Activated CD4-positive, CD25-positive, alpha-beta regulatory T cell treated with anti-CD3 and anti-CD28 coated beads, Interleukin-2, amount 50 U/mL, for 16 hours (primary cell): ENCODE data around the gene POLR2M.

Experiments used
- DNase-seq: peaks from one replicate; pipeline ENCODE4 v3.0.0-alpha.2; 2020; ENCODE audit warnings: low read depth, low spot score

Gene POLR2M

GRCh38 chr15:57706405-57707209 lies at the start of gene POLR2M:
Gene POLR2M, plus strand, starts transcription at chr15:57706714. Its CDS starts 129 bp downstream, at chr15:57706843.
- peak; percentile 78 for DNase-seq

DNA sequence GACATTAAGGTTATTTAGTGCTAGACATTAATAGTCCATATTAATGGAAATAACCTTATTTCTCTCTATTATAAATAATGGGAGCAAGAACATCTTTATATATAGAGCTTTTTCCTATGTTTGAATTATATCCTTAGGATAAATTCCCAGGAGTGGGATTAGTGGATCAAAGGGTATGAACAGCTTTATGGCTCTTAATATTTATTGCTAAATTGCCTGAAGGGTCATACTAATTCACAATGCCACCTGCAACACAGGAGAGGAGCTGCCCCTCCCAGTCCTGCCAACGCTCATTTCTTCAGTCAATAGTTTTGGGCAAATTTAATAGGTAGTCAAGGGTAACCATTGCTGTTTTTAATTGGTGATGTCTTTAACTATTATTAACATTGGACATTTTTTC lies 48.9 kb upstream of the POLR2M start:
- no peak for DNase-seq

GRCh38 chr15:57662091-57662744 lies 44.3 kb upstream of the POLR2M start:
- no peak for DNase-seq

- DNase-seq, result no peak
These were observed 43.7 kb upstream of the POLR2M start for GRCh38 chr15:57662802-57663201.

DNA sequence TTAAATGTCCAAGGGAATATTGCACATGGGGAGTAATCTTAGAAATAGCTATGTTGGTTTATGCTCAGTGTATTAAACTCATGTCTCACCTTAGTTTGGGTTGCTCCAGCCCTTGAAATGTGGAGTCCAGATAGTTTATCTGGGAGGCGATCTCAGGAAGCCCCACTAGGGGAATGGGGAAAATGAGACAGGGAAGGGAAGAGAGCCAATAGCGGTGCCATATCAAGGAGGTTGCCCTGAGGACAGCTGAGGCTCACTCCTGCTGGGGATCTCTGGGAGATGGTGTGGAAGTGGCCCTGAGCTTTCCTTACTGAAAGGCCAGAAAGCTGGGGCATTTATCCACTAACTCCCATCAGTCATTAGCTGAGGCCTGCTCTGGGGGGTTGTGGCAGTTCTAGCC lies 43.3 kb upstream of the POLR2M start:
- no peak for DNase-seq

DNA sequence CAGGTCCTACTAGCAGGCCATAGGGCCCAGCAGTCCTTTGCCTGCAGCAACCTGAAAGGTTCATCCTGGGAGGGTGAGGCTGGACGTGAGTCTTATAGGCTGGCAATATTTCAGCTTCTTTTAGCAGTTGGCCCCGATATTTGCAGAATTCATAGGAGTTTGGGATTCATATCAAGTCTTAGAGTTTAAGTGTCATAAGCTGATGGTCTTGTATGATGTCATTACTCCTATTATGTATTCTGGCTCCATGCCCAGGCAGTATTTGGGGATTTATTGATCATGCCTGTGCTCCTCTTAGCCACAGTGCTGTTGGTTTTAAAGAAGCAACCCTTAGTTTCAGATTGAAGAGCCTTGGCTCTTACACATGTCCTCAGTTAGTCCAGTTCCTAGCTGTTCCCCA lies 41.3 kb upstream of the POLR2M start:
- DNase-seq, result no peak

DNA sequence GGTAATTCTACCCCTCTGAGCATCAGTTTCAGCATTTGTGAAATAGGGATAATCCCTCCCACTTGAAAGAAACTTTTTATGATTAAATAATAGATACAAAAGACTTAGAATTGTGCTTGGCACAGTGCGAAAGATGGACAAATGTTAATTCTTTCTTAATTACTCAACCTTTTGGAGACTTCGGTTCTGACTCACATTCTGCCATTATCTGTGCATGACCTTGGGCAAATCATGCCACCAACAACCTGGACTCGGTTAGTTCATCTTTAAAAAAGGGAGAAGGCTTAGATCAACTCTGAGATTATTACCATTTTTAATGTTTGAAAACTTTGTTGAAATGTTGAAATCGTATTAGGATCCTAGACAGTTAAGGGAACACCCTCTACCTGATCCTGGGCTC lies 40.6 kb upstream of the POLR2M start:
- DNase-seq, result no peak

GRCh38 chr15:57667171-57667849 lies 39.2 kb upstream of the POLR2M start:
- DNase-seq, result no peak

- DNase-seq, result no peak
These were observed 38.5 kb upstream of the POLR2M start for GRCh38 chr15:57668016-57668415.

DNA sequence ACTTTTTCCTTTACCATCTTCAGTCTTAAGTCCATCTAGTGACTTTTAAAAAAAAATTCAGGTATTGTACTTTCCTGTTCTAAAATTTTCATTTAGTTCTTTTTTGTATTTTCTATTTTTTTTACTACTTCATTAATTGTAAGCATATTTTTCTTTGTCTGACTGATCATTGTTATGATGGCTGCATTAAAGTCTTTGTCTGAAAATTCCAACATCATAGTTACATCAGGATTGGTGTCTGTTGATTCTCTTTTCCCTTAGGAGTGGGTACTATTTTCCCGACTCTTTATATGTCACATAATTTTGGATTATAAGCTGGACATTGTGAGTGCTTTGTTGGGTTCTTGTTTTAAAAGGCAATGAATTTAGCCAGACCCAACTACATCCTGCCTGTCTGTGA lies 34.9 kb upstream of the POLR2M start:
- DNase-seq, result no peak

DNA sequence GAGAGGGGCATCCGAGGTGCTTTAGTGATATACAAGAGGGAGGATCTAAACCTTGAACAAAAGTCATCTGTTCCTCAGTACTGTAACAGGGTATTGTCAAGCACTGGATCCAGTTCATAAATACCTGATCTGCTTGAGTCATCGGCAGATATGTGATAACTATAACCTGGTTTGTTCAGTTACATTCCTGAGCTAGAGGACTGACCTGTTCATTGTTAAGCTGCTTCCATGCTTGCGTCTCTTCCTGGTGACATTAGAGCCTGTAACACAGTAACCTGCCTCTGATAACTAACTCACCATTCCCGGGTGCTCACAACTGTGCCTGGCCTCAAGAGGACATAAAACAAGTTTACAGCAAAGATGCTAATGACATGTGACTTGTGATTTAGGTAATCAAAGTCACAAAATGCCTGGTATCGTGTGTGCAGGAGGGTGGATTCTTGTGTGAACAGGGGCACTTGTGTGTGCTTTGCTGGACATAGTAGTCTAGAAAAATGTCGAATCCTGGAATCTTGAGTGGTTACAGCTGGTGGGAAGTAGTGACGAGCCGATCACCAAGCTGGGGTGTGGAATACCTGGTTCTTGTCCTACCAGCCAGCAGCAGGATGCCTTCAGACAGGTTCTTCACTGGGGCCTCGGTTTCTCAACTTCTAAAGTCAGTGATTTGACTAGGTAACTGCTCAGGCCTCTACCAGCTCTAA lies 30.9 kb upstream of the POLR2M start:
- no peak for DNase-seq

DNA sequence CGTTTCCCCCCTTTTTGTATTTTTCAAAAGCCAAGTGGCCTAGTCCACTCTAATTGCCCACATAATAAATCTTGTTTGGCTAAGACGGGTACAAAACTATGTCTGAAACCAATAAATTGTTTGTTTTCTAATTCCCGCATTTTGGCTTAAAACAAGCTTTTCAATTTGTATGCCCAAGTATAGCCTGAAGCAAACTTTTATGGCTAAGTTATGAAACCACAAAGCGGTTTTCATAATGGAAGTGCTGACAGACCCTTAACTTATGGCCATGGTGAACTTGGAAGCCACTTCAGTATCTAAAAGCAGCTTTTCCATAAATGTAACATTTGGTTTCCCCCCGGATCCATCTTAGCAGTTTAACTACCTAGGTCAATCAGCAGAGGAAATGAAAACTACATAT lies 29.9 kb upstream of the POLR2M start:
- no peak for DNase-seq

- DNase-seq, result no peak
These were observed 29.3 kb upstream of the POLR2M start for GRCh38 chr15:57677204-57677603.

DNA sequence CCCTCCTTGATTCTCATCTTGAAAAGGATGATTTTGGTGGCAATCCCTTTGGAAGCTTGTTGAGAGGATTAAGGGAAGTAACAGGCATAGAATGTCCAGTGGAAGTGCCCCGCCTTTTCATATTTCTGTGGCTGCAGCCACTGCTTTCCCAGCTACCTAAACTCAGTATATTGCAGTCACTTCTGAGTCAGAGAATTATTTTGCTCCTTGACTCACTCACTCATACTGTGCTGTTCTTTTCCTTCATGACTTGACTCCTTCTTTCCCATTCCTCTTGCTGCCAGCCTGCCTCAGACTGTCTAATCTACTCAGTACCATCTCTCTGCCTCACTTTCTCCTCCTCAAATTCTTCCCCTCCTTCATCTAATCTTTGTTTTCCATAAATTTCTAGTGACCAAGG lies 26.5 kb upstream of the POLR2M start:
- DNase-seq, result no peak

- no peak for DNase-seq
These were observed 25.5 kb upstream of the POLR2M start for GRCh38 chr15:57681011-57681410.

- no peak for DNase-seq
These were observed 23.0 kb upstream of the POLR2M start for GRCh38 chr15:57683481-57683880.

DNA sequence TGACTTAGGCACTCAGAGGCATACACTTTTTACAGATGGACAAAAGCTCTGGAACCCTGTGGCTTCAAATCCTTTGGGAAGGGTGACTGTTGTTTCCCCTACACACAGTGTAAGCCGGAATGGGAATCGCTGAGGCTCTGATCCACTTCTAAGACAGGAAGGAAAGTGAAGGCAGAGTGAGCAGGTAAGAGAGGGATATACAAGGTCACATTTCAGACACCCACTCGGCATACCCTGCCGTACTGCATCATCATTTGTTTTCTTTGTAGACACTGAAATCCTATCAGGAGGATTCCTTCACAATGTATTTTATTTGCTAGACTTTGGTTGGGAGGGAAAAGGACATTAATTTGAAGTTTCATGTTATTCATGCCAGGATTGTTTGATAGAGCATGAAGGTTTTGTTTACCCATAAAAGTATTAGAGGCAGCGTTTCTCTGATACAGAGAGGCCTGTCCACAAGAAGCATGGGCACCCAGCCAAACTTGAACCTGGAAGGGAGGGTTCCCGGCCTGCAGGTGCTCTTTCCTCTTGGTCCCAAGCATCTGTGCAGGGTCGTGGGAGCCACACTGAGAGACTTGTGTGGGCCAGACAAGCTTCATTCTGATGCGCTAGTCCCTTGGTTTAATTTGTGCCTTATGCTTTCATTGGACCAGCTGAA lies 21.9 kb upstream of the POLR2M start:
- DNase-seq, result no peak

DNA sequence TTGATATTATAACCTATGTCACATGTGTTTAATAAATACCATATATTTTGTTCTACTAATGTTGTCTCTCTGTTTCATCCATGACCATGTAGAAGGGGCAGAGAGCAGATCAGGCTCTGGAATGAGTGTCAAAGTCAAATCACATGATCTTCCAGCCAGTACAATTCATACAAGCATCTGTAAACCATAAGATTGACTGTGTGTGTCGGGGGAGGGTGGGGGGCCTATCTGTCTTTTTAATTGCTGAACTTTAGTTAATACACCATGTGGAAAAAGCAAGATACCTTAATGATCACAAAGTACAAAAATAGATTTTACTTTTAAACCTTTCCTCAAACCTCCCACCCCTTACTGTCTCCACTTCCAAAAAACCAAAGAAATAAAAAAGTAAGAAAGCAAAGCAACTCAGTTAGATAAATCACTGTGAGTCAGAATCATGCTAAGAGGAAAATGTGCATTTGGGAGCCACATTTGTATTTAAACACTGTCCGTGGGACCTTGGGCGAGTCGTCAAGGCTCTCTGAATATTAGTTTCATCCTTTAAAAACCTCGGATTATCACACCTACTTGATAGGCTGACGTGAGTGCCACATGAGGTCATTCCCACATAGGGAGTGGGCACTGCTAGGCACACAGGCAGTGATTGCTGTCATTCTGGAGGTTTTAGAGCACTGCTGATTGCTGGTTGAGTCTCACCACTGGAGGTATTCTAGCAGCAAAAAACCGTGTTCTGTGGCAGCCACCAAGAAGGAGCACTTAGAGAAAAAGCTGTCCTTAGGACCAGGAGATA lies 21.0 kb upstream of the POLR2M start:
- no peak for DNase-seq

- DNase-seq, result no peak
These were observed 19.9 kb upstream of the POLR2M start for GRCh38 chr15:57686657-57687056.

- DNase-seq, result no peak
These were observed 16.1 kb upstream of the POLR2M start for GRCh38 chr15:57690341-57690966.
